ENCODE data around the gene POLR2A.

DNA sequence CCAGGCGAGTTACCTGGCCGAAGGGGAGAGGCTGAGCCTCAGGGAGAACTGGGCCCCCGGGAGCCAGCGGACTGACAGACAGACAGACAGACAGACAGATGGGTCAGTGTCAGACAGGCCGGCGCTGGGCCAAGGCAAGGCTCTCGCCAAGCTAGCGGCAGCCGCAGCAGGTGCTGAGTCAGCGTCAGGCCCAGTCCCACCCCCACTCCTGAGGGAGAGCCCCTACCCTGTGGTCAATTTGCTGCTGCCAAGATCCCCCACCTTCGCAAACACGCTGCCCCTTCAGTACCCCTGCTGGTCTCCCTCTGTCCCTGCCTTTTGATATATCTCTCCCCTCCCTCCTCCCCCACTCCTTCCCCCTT lies 43.4 kb upstream of the POLR2A start:
- TF ChIP-seq, protein P1, sequence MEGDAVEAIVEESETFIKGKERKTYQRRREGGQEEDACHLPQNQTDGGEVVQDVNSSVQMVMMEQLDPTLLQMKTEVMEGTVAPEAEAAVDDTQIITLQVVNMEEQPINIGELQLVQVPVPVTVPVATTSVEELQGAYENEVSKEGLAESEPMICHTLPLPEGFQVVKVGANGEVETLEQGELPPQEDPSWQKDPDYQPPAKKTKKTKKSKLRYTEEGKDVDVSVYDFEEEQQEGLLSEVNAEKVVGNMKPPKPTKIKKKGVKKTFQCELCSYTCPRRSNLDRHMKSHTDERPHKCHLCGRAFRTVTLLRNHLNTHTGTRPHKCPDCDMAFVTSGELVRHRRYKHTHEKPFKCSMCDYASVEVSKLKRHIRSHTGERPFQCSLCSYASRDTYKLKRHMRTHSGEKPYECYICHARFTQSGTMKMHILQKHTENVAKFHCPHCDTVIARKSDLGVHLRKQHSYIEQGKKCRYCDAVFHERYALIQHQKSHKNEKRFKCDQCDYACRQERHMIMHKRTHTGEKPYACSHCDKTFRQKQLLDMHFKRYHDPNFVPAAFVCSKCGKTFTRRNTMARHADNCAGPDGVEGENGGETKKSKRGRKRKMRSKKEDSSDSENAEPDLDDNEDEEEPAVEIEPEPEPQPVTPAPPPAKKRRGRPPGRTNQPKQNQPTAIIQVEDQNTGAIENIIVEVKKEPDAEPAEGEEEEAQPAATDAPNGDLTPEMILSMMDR (IDR thresholded peaks at IDR 0.05) = no peak
- no peak for TF ChIP-seq POLR2A (IDR thresholded peaks at IDR 0.05)

Data from esophagus squamous epithelium (tissue), 4 donors.